NCI-H1417 treated with DMSO at 0.1 percent for 48 hours (cell line): Measurements from ENCODE around the gene PPP2R5B.

Experiments
- DNase-seq: peaks from one replicate; lab custom pipeline; 2025; lab: John Stamatoyannopoulos, UW

PPP2R5B gene

GRCh38 chr11:64888729-64889511, 35.6 kb upstream of the PPP2R5B start:
- DNase-seq, result no peak

- no peak for DNase-seq
Measured at GRCh38 chr11:64890522-64890939, 34.0 kb upstream of the PPP2R5B start.

GRCh38 chr11:64891215-64891848, 33.2 kb upstream of the PPP2R5B start:
- no peak for DNase-seq

- DNase-seq, result no peak
Measured at GRCh38 chr11:64891880-64892279, 32.6 kb upstream of the PPP2R5B start.

GRCh38 chr11:64892411-64892831, 32.1 kb upstream of the PPP2R5B start:
- DNase-seq, result no peak

- no peak for DNase-seq
Measured at GRCh38 chr11:64892838-64893193, 31.7 kb upstream of the PPP2R5B start.

GRCh38 chr11:64893194-64894069, 31.1 kb upstream of the PPP2R5B start:
- no peak for DNase-seq

- no peak for DNase-seq
Measured at GRCh38 chr11:64894070-64894811, 30.2 kb upstream of the PPP2R5B start.

- DNase-seq, result no peak
Measured at GRCh38 chr11:64894812-64895452, 29.6 kb upstream of the PPP2R5B start.

- DNase-seq, result no peak
Measured at GRCh38 chr11:64896448-64897022, 28.0 kb upstream of the PPP2R5B start.

- DNase-seq, result no peak
Measured at GRCh38 chr11:64897381-64898075, 27.0 kb upstream of the PPP2R5B start.

- no peak for DNase-seq
Measured at GRCh38 chr11:64898076-64898445, 26.4 kb upstream of the PPP2R5B start.

- DNase-seq, result no peak
Measured at GRCh38 chr11:64898541-64898940, 25.9 kb upstream of the PPP2R5B start.

- DNase-seq, result no peak
Measured at GRCh38 chr11:64900263-64900678, 24.2 kb upstream of the PPP2R5B start.

GRCh38 chr11:64900774-64901173, 23.7 kb upstream of the PPP2R5B start:
- no peak for DNase-seq

GRCh38 chr11:64902102-64902900, 22.2 kb upstream of the PPP2R5B start:
- DNase-seq, result no peak

GRCh38 chr11:64903291-64903833, 21.1 kb upstream of the PPP2R5B start:
- DNase-seq, result no peak

- no peak for DNase-seq
Measured at GRCh38 chr11:64905516-64906313, 18.8 kb upstream of the PPP2R5B start.

GRCh38 chr11:64906314-64906635, 18.2 kb upstream of the PPP2R5B start:
- DNase-seq, result no peak
